Body of pancreas (tissue), 4 donors: ENCODE results near the gene UBE2U.

Experiments used
- POLR2A ChIP-seq, 3 donors: fragments of 450-650 bp; IDR thresholded peaks; one replicate each; pipeline ENCODE4 v1.6.1; 2016; ENCODE audit warnings: antibody characterized with exemption in 3 of 3, mild to moderate bottlenecking in 2 of 3
- TF ChIP-seq, protein P1 (sequence below), 7 experiments: fragments of 450-650 bp in 4 of 7; fragments of 200-600 bp in 3 of 7; sonication (generic) in 3 of 7; IDR thresholded peaks; one replicate each; pipeline ENCODE4 v1.5.1; 2016 to 2019; ENCODE audit warnings: antibody characterized with exemption in 7 of 7

DNA sequence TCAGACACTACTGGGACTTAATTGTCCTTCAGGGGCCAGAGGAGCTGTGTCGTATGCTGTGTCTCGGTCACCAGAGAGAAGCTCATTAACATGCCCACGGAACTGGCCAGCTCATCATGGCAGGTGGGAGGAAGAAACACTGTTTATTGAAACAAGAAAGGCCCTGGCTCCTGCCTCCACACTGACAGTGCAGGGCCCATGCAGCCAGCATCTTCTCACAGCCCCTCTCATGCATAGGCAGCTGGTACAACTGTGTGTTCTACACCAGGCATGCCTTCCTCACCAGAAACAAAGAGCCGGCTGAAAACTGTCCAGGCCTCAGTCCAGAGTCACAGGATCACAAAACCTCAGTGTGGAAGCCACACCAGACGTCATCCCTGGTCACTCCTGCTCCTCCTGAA is 106.0 kb downstream of the UBE2U start:
- TF ChIP-seq, protein P1, sequence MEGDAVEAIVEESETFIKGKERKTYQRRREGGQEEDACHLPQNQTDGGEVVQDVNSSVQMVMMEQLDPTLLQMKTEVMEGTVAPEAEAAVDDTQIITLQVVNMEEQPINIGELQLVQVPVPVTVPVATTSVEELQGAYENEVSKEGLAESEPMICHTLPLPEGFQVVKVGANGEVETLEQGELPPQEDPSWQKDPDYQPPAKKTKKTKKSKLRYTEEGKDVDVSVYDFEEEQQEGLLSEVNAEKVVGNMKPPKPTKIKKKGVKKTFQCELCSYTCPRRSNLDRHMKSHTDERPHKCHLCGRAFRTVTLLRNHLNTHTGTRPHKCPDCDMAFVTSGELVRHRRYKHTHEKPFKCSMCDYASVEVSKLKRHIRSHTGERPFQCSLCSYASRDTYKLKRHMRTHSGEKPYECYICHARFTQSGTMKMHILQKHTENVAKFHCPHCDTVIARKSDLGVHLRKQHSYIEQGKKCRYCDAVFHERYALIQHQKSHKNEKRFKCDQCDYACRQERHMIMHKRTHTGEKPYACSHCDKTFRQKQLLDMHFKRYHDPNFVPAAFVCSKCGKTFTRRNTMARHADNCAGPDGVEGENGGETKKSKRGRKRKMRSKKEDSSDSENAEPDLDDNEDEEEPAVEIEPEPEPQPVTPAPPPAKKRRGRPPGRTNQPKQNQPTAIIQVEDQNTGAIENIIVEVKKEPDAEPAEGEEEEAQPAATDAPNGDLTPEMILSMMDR (IDR thresholded peaks at IDR 0.05): no peak
- TF ChIP-seq POLR2A (IDR thresholded peaks at IDR 0.05): no peak
